HG02623 (cell line): ENCODE results near the gene NDUFS8.

Source experiments
- ATAC-seq: cut with Tn5 transposase; IDR thresholded peaks from one replicate; pipeline ENCODE4 v1.9.1; 2021; ENCODE audit warnings: moderate library complexity; ENCODE audit not compliant: unreplicated experiment

The NDUFS8 gene

GRCh38 chr11:68014947-68015447 lies 15.5 kb upstream of the NDUFS8 start:
- no peak for ATAC-seq

GRCh38 chr11:68015467-68015866 lies 15.0 kb upstream of the NDUFS8 start:
- ATAC-seq = no peak

- ATAC-seq = no peak
These were observed 14.1 kb upstream of the NDUFS8 start for GRCh38 chr11:68016161-68016903.

GRCh38 chr11:68016904-68017817 lies 13.3 kb upstream of the NDUFS8 start:
- no peak for ATAC-seq

GRCh38 chr11:68017980-68018729 lies 12.3 kb upstream of the NDUFS8 start:
- ATAC-seq = no peak

GRCh38 chr11:68018730-68019190 lies 11.7 kb upstream of the NDUFS8 start:
- no peak for ATAC-seq

GRCh38 chr11:68019486-68019885 lies 11.0 kb upstream of the NDUFS8 start:
- no peak for ATAC-seq

- ATAC-seq = no peak
These were observed 9.9 kb upstream of the NDUFS8 start for GRCh38 chr11:68020575-68020974.

GRCh38 chr11:68021167-68021787 lies 9.2 kb upstream of the NDUFS8 start:
- no peak for ATAC-seq

- no peak for ATAC-seq
These were observed 8.0 kb upstream of the NDUFS8 start for GRCh38 chr11:68022531-68022930.

- ATAC-seq = no peak
These were observed 6.0 kb upstream of the NDUFS8 start for GRCh38 chr11:68024508-68024907.

- ATAC-seq = no peak
These were observed 5.4 kb upstream of the NDUFS8 start for GRCh38 chr11:68025047-68025446.

GRCh38 chr11:68026391-68027105 lies 3.9 kb upstream of the NDUFS8 start:
- ATAC-seq = no peak

GRCh38 chr11:68027667-68028066 lies 2.8 kb upstream of the NDUFS8 start:
- no peak for ATAC-seq

GRCh38 chr11:68028802-68029545 lies 1.5 kb upstream of the NDUFS8 start:
- ATAC-seq = no peak

- no peak for ATAC-seq
These were observed 623 bp downstream of the NDUFS8 start for GRCh38 chr11:68031144-68031464.

GRCh38 chr11:68032003-68032402 lies 1.5 kb downstream of the NDUFS8 start:
- ATAC-seq = no peak

- no peak for ATAC-seq
These were observed 2.7 kb downstream of the NDUFS8 start for GRCh38 chr11:68032997-68033707.

GRCh38 chr11:68033708-68034045 lies 3.2 kb downstream of the NDUFS8 start:
- ATAC-seq = no peak
